Neural cell (in vitro differentiated cells): Measurements from ENCODE around the gene YIPF4. TPM values are rescaled to one million over a fixed set of nuclear protein-coding genes. Genes with fewer than 3 reads are reported as not detected.
"Not testable (repeated sequence)": the region's sequence is repeated elsewhere in the genome, so short reads cannot be mapped to it uniquely, and the experiment has no call there.

ENCODE experiments used
- H2AFZ ChIP-seq: fragments of 200-600, 300-800 bp; sonication (generic), shearing (Covaris generic); 2 replicates; pipeline ENCODE4 v1.6.0; 2014; ENCODE audit warnings: low read depth, mild to moderate bottlenecking, antibody characterized with exemption, low read length, moderate library complexity
- H3F3A ChIP-seq: fragments of 200-600 bp; shearing (Covaris generic); 2 replicates; pipeline ENCODE4 v1.6.1; 2016; ENCODE audit warnings: mild to moderate bottlenecking, moderate library complexity, mixed read lengths, antibody characterized with exemption, low read length; ENCODE audit not compliant: insufficient read depth, poor library complexity, severe bottlenecking
- H3K27ac ChIP-seq: fragments of 200-600, 300-800 bp; sonication (generic), shearing (Covaris generic); 2 replicates; pipeline ENCODE4 v1.5.1; 2014; ENCODE audit warnings: mild to moderate bottlenecking, low read length, moderate library complexity
- H3K27me3 ChIP-seq: fragments of 300-800, 200-600 bp; sonication (generic), shearing (Covaris generic); 2 replicates; pipeline ENCODE4 v1.6.0; 2014; ENCODE audit warnings: mild to moderate bottlenecking, low read depth, low read length, moderate library complexity; ENCODE audit not compliant: insufficient read depth
- H3K36me3 ChIP-seq: fragments of 300-800, 200-600 bp; sonication (generic), shearing (Covaris generic); 2 replicates; pipeline ENCODE4 v1.5.1; 2014; ENCODE audit warnings: mild to moderate bottlenecking, antibody characterized with exemption, low read length, moderate library complexity; ENCODE audit not compliant: insufficient read depth
- H3K4me2 ChIP-seq: fragments of 300-800, 200-600 bp; sonication (generic), shearing (Covaris generic); 2 replicates; pipeline ENCODE4 v1.6.0; 2014; ENCODE audit warnings: mild to moderate bottlenecking, low read length
- H3K4me3 ChIP-seq: fragments of 300-800, 200-600 bp; sonication (generic), shearing (Covaris generic); 2 replicates; pipeline ENCODE4 v1.5.1; 2014; ENCODE audit warnings: mild to moderate bottlenecking, low read length, moderate library complexity
- H3K79me2 ChIP-seq: fragments of 200-600 bp; shearing (Covaris generic); replicated peaks from 2 replicates; pipeline ENCODE4 v1.6.0; 2014; ENCODE audit warnings: mild to moderate bottlenecking, low read length, moderate library complexity; ENCODE audit not compliant: insufficient read depth
- H3K9ac ChIP-seq: fragments of 300-800, 200-600 bp; sonication (generic), shearing (Covaris generic); 2 replicates; pipeline ENCODE4 v1.6.1; 2016; ENCODE audit warnings: mild to moderate bottlenecking, low read length, mixed read lengths
- H3K9me2 ChIP-seq: fragments of 200-600 bp; shearing (Covaris generic); 2 replicates; pipeline ENCODE4 v1.6.1; 2016; ENCODE audit warnings: mild to moderate bottlenecking, low read length, mixed read lengths; ENCODE audit not compliant: insufficient read depth
- H3K9me3 ChIP-seq: fragments of 200-600, 300-800 bp; sonication (generic), shearing (Covaris generic); 2 replicates; pipeline ENCODE4 v1.6.1; 2016; ENCODE audit warnings: mild to moderate bottlenecking, mixed run types, low read length, moderate library complexity, mixed read lengths
- H4K20me1 ChIP-seq: fragments of 200-600 bp; shearing (Covaris generic); 2 replicates; pipeline ENCODE4 v1.6.1; 2016; ENCODE audit warnings: mild to moderate bottlenecking, mixed run types; ENCODE audit not compliant: insufficient read depth
- CTCF ChIP-seq: fragments of 450-650 bp; IDR thresholded peaks from 2 replicates; pipeline ENCODE4 v1.5.1; 2014; ENCODE audit warnings: antibody characterized with exemption, mild to moderate bottlenecking, moderate library complexity; ENCODE audit not compliant: poor library complexity, severe bottlenecking
- EP300 ChIP-seq: fragments of 450-650 bp; conservative IDR thresholded peaks from 2 replicates; pipeline ENCODE4 v1.6.1; 2014; ENCODE audit warnings: antibody characterized with exemption, mild to moderate bottlenecking, moderate library complexity; ENCODE audit not compliant: poor library complexity, severe bottlenecking
- EZH2 ChIP-seq: fragments of 200-600, 300-800 bp; shearing (Covaris generic), sonication (generic); IDR thresholded peaks from 2 replicates; pipeline ENCODE4 v1.6.1; 2014; ENCODE audit warnings: antibody characterized with exemption, low read length, borderline replicate concordance, mild to moderate bottlenecking; ENCODE audit not compliant: insufficient read depth, poor library complexity, severe bottlenecking
- MXI1 ChIP-seq: fragments of 450-650 bp; conservative IDR thresholded peaks from 2 replicates; pipeline ENCODE4 v1.6.1; 2014; ENCODE audit warnings: antibody characterized with exemption, mild to moderate bottlenecking; ENCODE audit not compliant: poor library complexity, severe bottlenecking
- POLR2AphosphoS5 ChIP-seq: IDR thresholded peaks from 2 replicates; pipeline ENCODE4 v1.6.1; 2012
- RAD21 ChIP-seq: fragments of 450-650 bp; conservative IDR thresholded peaks from 2 replicates; pipeline ENCODE4 v1.6.1; 2014; ENCODE audit warnings: antibody characterized with exemption, mild to moderate bottlenecking, moderate library complexity
- SMC3 ChIP-seq: fragments of 450-650 bp; conservative IDR thresholded peaks from 2 replicates; pipeline ENCODE4 v1.6.1; 2014; ENCODE audit warnings: antibody characterized with exemption, mild to moderate bottlenecking, moderate library complexity; ENCODE audit not compliant: poor library complexity
- TAF1 ChIP-seq: IDR thresholded peaks from 2 replicates; pipeline ENCODE4 v1.6.1; 2012; ENCODE audit warnings: low read depth
- polyA plus RNA-seq: library from polyadenylated mRNA; depleted of rRNA; stranded (reverse); fragments of >200 nt; gene quantifications from 2 replicates; pipeline ENCODE4 v1.2.3, GENCODE V29; 2014
- TF ChIP-seq, protein P1 (sequence below): IDR thresholded peaks from 2 replicates; pipeline ENCODE4 v1.6.1; 2012; ENCODE audit warnings: borderline replicate concordance

The YIPF4 gene
- polyA plus RNA-seq, 1 donor from 2014 or later = 33.5 TPM

DNA sequence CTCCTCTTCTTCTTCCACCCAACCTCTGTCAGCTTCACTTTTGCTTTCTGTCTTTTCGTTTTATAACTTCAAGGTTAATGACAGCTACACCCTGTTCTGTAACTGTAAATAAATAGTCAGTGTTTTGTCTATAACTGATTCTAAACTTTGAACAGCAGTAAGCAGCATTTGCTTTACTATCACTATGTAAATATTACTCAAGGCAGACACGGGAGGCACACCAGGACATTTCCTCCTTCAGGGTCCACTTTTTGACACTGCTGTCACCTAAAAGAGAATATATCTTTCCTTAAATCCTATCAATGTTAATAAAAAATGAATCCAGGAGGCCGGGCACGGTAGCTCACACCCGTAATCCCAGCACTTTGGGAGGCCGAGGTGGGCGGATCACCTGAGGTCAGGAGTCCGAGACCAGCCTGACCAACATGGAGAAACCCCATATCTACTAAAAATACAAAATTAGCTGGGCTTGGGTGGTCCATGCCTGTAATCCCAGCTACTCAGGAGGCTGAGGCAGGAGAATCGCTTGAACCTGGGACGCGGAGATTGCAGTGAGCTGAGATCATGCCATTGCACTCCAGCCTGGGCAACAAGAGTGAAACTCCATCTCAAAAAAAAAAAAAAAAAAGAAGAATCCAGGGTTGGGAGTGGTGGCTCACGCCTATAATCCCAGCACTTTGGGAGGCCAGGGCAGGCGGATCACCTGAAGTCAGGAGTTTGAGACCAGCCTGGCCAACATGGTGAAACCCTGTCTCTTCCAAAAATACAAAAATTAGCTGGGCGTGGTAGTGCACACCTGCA is 51.7 kb downstream of the YIPF4 start:
- not testable (repeated sequence) for H3K27ac ChIP-seq, H2AFZ ChIP-seq, H3K9me2 ChIP-seq, H3F3A ChIP-seq, H3K4me2 ChIP-seq, H3K79me2 ChIP-seq, H3K36me3 ChIP-seq, H3K4me3 ChIP-seq, H3K9me3 ChIP-seq, H3K9ac ChIP-seq, H4K20me1 ChIP-seq, H3K27me3 ChIP-seq

DNA sequence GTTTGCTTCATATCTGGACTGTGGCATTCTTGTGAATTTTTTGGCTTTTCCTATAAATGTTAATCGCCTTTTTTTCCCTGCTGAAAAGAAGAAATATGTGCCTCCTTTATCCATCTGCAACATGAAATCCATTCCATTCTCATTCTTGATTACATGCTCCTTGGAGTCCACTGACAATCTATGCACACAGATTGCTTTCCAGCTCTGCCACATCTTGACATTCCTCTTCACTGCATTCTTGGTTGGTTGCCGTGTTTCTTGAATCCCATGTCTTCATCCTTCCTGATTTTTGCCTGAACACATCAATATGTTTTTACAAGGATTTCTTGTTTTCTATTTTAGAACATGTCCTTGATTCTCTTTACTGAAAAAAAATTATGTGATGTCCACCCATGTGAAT is 52.4 kb downstream of the YIPF4 start:
- H3K4me2 ChIP-seq = no peak overlapping the region
- H3F3A ChIP-seq = no peaks in the 10 kb centered on the region
- TF ChIP-seq CTCF = no peak
- TF ChIP-seq MXI1 = no peak
- no peak for TF ChIP-seq TAF1
- TF ChIP-seq POLR2AphosphoS5 = no peak
- no peak for TF ChIP-seq EZH2
- TF ChIP-seq, protein P1, sequence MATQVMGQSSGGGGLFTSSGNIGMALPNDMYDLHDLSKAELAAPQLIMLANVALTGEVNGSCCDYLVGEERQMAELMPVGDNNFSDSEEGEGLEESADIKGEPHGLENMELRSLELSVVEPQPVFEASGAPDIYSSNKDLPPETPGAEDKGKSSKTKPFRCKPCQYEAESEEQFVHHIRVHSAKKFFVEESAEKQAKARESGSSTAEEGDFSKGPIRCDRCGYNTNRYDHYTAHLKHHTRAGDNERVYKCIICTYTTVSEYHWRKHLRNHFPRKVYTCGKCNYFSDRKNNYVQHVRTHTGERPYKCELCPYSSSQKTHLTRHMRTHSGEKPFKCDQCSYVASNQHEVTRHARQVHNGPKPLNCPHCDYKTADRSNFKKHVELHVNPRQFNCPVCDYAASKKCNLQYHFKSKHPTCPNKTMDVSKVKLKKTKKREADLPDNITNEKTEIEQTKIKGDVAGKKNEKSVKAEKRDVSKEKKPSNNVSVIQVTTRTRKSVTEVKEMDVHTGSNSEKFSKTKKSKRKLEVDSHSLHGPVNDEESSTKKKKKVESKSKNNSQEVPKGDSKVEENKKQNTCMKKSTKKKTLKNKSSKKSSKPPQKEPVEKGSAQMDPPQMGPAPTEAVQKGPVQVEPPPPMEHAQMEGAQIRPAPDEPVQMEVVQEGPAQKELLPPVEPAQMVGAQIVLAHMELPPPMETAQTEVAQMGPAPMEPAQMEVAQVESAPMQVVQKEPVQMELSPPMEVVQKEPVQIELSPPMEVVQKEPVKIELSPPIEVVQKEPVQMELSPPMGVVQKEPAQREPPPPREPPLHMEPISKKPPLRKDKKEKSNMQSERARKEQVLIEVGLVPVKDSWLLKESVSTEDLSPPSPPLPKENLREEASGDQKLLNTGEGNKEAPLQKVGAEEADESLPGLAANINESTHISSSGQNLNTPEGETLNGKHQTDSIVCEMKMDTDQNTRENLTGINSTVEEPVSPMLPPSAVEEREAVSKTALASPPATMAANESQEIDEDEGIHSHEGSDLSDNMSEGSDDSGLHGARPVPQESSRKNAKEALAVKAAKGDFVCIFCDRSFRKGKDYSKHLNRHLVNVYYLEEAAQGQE = no peak
- no peak for TF ChIP-seq SMC3
- no peak for TF ChIP-seq RAD21
- no peak for TF ChIP-seq EP300
- H3K27me3 ChIP-seq = no peaks in the 10 kb centered on the region
- no peak overlapping the region for H3K9ac ChIP-seq
- H4K20me1 ChIP-seq = no peaks in the 10 kb centered on the region
- H3K9me3 ChIP-seq = no peaks in the 10 kb centered on the region
- no peaks in the 10 kb centered on the region for H3K79me2 ChIP-seq
- H3K9me2 ChIP-seq = no peaks in the 10 kb centered on the region
- no peak overlapping the region for H3K4me3 ChIP-seq
- no peak overlapping the region for H2AFZ ChIP-seq
- no peak overlapping the region for H3K27ac ChIP-seq
- no peaks in the 10 kb centered on the region for H3K36me3 ChIP-seq
